H1 (cell line): ENCODE measurements around the gene SRGAP2C. TPM values are rescaled to one million over a fixed set of nuclear protein-coding genes. Genes with fewer than 3 reads are reported as not detected.

Experiments used
- CTCF ChIA-PET: fragments of 300-600 bp; sonication (Branson Sonifier 250); formaldehyde crosslinking; loops from one replicate; lab custom pipeline; 2021; ENCODE audit not compliant: partially characterized antibody; lab: Charles Lee
- POLR2A ChIA-PET: fragments of 300-600 bp; sonication (Branson Sonifier 250); formaldehyde crosslinking; loops from one replicate; lab custom pipeline; 2021; ENCODE audit warnings: inconsistent platforms; ENCODE audit not compliant: partially characterized antibody; lab: Charles Lee
- DNase-seq, 2 experiments: peaks; one replicate each; pipeline versions ENCODE4 v3.0.0 to v3.0.0-alpha.2; 2010 to 2022; ENCODE audit warnings: low spot score in 2 of 2, low read depth in 1 of 2, mixed read lengths in 1 of 2
- FAIRE-seq: peaks from 2 replicates; lab custom pipeline; 2011; peaks lifted over from hg19 to GRCh38; lab: Jason Lieb, UNC
- H2AFZ ChIP-seq: 2 replicates; pipeline ENCODE4 v1.8.1; 2012; ENCODE audit warnings: low read length, inconsistent platforms
- H2AK5ac ChIP-seq: 2 replicates; pipeline ENCODE4 v1.6.1; 2013; ENCODE audit warnings: low read depth, low read length
- H2BK120ac ChIP-seq: replicated peaks from 2 replicates; pipeline ENCODE3; 2013; ENCODE audit warnings: low read depth, low read length, inconsistent platforms
- H2BK12ac ChIP-seq: 2 replicates; pipeline ENCODE4 v1.6.1; 2013; ENCODE audit warnings: low read depth, low read length
- H2BK15ac ChIP-seq: 2 replicates; pipeline ENCODE4 v1.6.1; 2013; ENCODE audit warnings: low read length
- H2BK20ac ChIP-seq: 2 replicates; pipeline ENCODE4 v1.6.1; 2013; ENCODE audit warnings: low read length
- H2BK5ac ChIP-seq: 2 replicates; pipeline ENCODE4 v1.6.1; 2013; ENCODE audit warnings: low read depth, low read length
- H3K14ac ChIP-seq: 2 replicates; pipeline ENCODE4 v1.6.1; 2013; ENCODE audit warnings: inconsistent platforms; ENCODE audit not compliant: insufficient read length
- H3K18ac ChIP-seq: 2 replicates; pipeline ENCODE4 v1.6.1; 2013; ENCODE audit warnings: low read length; ENCODE audit errors: extremely low read depth
- H3K23ac ChIP-seq: 2 replicates; pipeline ENCODE4 v1.6.1; 2013; ENCODE audit warnings: inconsistent platforms; ENCODE audit not compliant: insufficient read length
- H3K23me2 ChIP-seq: 2 replicates; pipeline ENCODE4 v1.6.1; 2013; ENCODE audit warnings: low read depth, low read length
- H3K27ac ChIP-seq: 2 replicates; pipeline ENCODE4 v1.6.1; 2011; ENCODE audit warnings: low read depth, low read length, inconsistent platforms
- H3K27me3 ChIP-seq, 4 experiments: replicated peaks in 1 of 4; 1 replicate in 1 of 4; 2 replicates in 3 of 4; pipeline versions ENCODE4 v1.6.1 to v1.8.1; 2011 to 2013; ENCODE audit warnings: low read length in 3 of 4, mild to moderate bottlenecking in 3 of 4, inconsistent platforms in 2 of 4, mixed read lengths in 2 of 4, moderate library complexity in 1 of 4; ENCODE audit not compliant: control insufficient read depth in 3 of 4, insufficient read depth in 3 of 4; ENCODE audit errors: extremely low read depth in 1 of 4
- H3K36me3 ChIP-seq, 4 experiments: 2 replicates each; pipeline versions ENCODE4 v1.6.1 to v1.8.1; 2011 to 2013; ENCODE audit warnings: mild to moderate bottlenecking in 4 of 4, low read length in 3 of 4, moderate library complexity in 2 of 4, control low read depth in 1 of 4, inconsistent platforms in 1 of 4; ENCODE audit not compliant: insufficient read depth in 4 of 4, control insufficient read depth in 2 of 4
- H3K4ac ChIP-seq: replicated peaks from 2 replicates; pipeline ENCODE3; 2013; ENCODE audit warnings: low read length, low read depth, mixed read lengths, inconsistent platforms; ENCODE audit not compliant: insufficient read length
- H3K4me1 ChIP-seq, 4 experiments: replicated peaks in 1 of 4; 1 replicate in 1 of 4; 2 replicates in 3 of 4; pipeline versions ENCODE4 v1.6.1 to v1.8.1; 2011 to 2013; ENCODE audit warnings: low read length in 3 of 4, inconsistent platforms in 2 of 4, mixed read lengths in 1 of 4; ENCODE audit not compliant: insufficient read depth in 4 of 4, control insufficient read depth in 3 of 4
- H3K4me2 ChIP-seq, 2 experiments: 2 replicates each; pipeline versions ENCODE4 v1.6.1 to v1.8.1; 2011 to 2013; ENCODE audit warnings: low read depth in 2 of 2, low read length in 2 of 2, control low read depth in 1 of 2, inconsistent platforms in 1 of 2, mild to moderate bottlenecking in 1 of 2; ENCODE audit not compliant: insufficient read depth in 1 of 2
- H3K4me3 ChIP-seq, 4 experiments: fragments of 200-600, 300-600 bp in 1 of 4; sonication (generic), shearing (Covaris generic), sonication (Bioruptor Twin) in 1 of 4; 2 replicates each; pipeline versions ENCODE4 v1.5.1 to v1.8.1; 2011 to 2016; ENCODE audit warnings: low read length in 4 of 4, low read depth in 3 of 4, control low read depth in 2 of 4, inconsistent platforms in 2 of 4, mild to moderate bottlenecking in 2 of 4, mixed read lengths in 1 of 4, moderate library complexity in 1 of 4; ENCODE audit not compliant: insufficient read depth in 2 of 4; ENCODE audit errors: extremely low read depth in 1 of 4
- H3K56ac ChIP-seq: replicated peaks from 2 replicates; pipeline ENCODE3; 2013; ENCODE audit warnings: low read depth, mild to moderate bottlenecking, mixed read lengths, low read length, inconsistent platforms; ENCODE audit not compliant: insufficient read length
- H3K79me1 ChIP-seq: 2 replicates; pipeline ENCODE4 v1.6.1; 2013; ENCODE audit warnings: low read depth, low read length, control low read depth
- H3K79me2 ChIP-seq, 2 experiments: 2 replicates each; pipeline versions ENCODE4 v1.6.1 to v1.8.1; 2012 to 2013; ENCODE audit warnings: low read length in 2 of 2, mild to moderate bottlenecking in 2 of 2, inconsistent platforms in 1 of 2; ENCODE audit not compliant: insufficient read depth in 2 of 2, control insufficient read depth in 1 of 2
- H3K9ac ChIP-seq, 4 experiments: replicated peaks in 1 of 4; 1 replicate in 1 of 4; 2 replicates in 3 of 4; pipeline versions ENCODE4 v1.6.1 to v1.8.1; 2011 to 2013; ENCODE audit warnings: low read depth in 3 of 4, low read length in 3 of 4, control low read depth in 2 of 4, mild to moderate bottlenecking in 2 of 4, moderate library complexity in 2 of 4, inconsistent platforms in 1 of 4; ENCODE audit errors: extremely low read depth in 1 of 4
- H3K9me3 ChIP-seq, 2 experiments: 2 replicates each; pipeline versions ENCODE4 v1.6.1 to v1.8.1; 2012 to 2013; ENCODE audit warnings: mild to moderate bottlenecking in 2 of 2, moderate library complexity in 2 of 2, control low read depth in 1 of 2, inconsistent platforms in 1 of 2, low read depth in 1 of 2, low read length in 1 of 2, mixed read lengths in 1 of 2; ENCODE audit not compliant: insufficient read depth in 2 of 2
- H4K20me1 ChIP-seq, 2 experiments: replicated peaks in 1 of 2; 2 replicates each; pipeline versions ENCODE3 to v1.8.1; 2011 to 2013; ENCODE audit warnings: inconsistent platforms in 2 of 2, low read length in 2 of 2, mild to moderate bottlenecking in 1 of 2; ENCODE audit not compliant: insufficient read depth in 2 of 2, control insufficient read depth in 1 of 2
- H4K5ac ChIP-seq: 2 replicates; pipeline ENCODE4 v1.6.1; 2013; ENCODE audit warnings: low read length, low read depth, mixed read lengths, inconsistent platforms; ENCODE audit not compliant: insufficient read length
- H4K8ac ChIP-seq: 2 replicates; pipeline ENCODE4 v1.8.0; 2013; ENCODE audit warnings: mild to moderate bottlenecking, moderate library complexity, low read length, inconsistent platforms; ENCODE audit not compliant: insufficient read depth; ENCODE audit errors: extremely low read depth
- H4K91ac ChIP-seq: replicated peaks from 2 replicates; pipeline ENCODE3; 2013; ENCODE audit warnings: low read length, mixed read lengths, inconsistent platforms; ENCODE audit not compliant: insufficient read length
- ATF2 ChIP-seq: IDR thresholded peaks from 2 replicates; pipeline ENCODE4 v1.6.1; 2012; ENCODE audit warnings: low read length, inconsistent platforms
- BCL11A ChIP-seq, 2 experiments: IDR thresholded peaks; one replicate each; pipeline ENCODE4 v1.6.1; 2011; ENCODE audit warnings: low read depth in 2 of 2, low read length in 2 of 2, mild to moderate bottlenecking in 2 of 2
- EZH2 ChIP-seq: fragments of 200-600 bp; sonication (generic); IDR thresholded peaks from 2 replicates; pipeline ENCODE4 v1.7.1; 2012; ENCODE audit warnings: low read depth, mild to moderate bottlenecking, moderate library complexity, low read length, inconsistent platforms; ENCODE audit not compliant: severe bottlenecking
- KDM1A ChIP-seq: fragments of 200-600, 300-600 bp; sonication (generic); IDR thresholded peaks from 2 replicates; pipeline ENCODE4 v1.7.1; 2016; ENCODE audit warnings: mild to moderate bottlenecking, low read length, borderline replicate concordance
- KDM5A ChIP-seq: fragments of 200-600 bp; IDR thresholded peaks from 2 replicates; pipeline ENCODE4 v1.7.1; 2012; ENCODE audit warnings: mild to moderate bottlenecking, low read length, inconsistent platforms, mixed read lengths
- POLR2A ChIP-seq, 2 experiments: IDR thresholded peaks; 1 replicate in 1 of 2; 2 replicates in 1 of 2; pipeline ENCODE4 v1.6.1; 2011; ENCODE audit warnings: low read depth in 2 of 2, low read length in 2 of 2, mild to moderate bottlenecking in 2 of 2; ENCODE audit errors: control extremely low read depth in 1 of 2
- RAD21 ChIP-seq, 2 experiments: IDR thresholded peaks in 1 of 2; conservative IDR thresholded peaks in 1 of 2; 2 replicates each; pipeline ENCODE4 v1.6.1; 2011; ENCODE audit warnings: low read depth in 2 of 2, low read length in 2 of 2, improper control_type of control experiment in 1 of 2, inconsistent platforms in 1 of 2, mild to moderate bottlenecking in 1 of 2, moderate library complexity in 1 of 2
- SIN3A ChIP-seq, 2 experiments: IDR thresholded peaks in 1 of 2; conservative IDR thresholded peaks in 1 of 2; 2 replicates each; pipeline ENCODE4 v1.6.1; 2011 to 2012; ENCODE audit warnings: low read length in 2 of 2, improper control_type of control experiment in 1 of 2, low read depth in 1 of 2, mild to moderate bottlenecking in 1 of 2
- SIX5 ChIP-seq: IDR thresholded peaks from 2 replicates; pipeline ENCODE4 v1.6.1; 2011; ENCODE audit warnings: mild to moderate bottlenecking, low read depth, low read length
- SP4 ChIP-seq: IDR thresholded peaks from 2 replicates; pipeline ENCODE4 v1.6.1; 2012; ENCODE audit warnings: low read length, inconsistent platforms
- SUZ12 ChIP-seq: fragments of 200-600 bp; sonication (generic); IDR thresholded peaks from 2 replicates; pipeline ENCODE4 v1.6.1; 2012; ENCODE audit warnings: mild to moderate bottlenecking, inconsistent platforms, low read length, moderate library complexity, mixed read lengths
- TBP ChIP-seq: IDR thresholded peaks from 2 replicates; pipeline ENCODE4 v1.6.1; 2011; ENCODE audit warnings: low read depth, low read length, improper control_type of control experiment
- YY1 ChIP-seq: IDR thresholded peaks from 2 replicates; pipeline ENCODE4 v1.6.1; 2011; ENCODE audit warnings: low read depth, mild to moderate bottlenecking, low read length
- ZNF274 ChIP-seq: IDR thresholded peaks from 2 replicates; pipeline ENCODE4 v1.7.0; 2012; ENCODE audit warnings: low read length, borderline replicate concordance; ENCODE audit errors: extremely low read depth
- WGBS, 2 experiments: shearing (Covaris generic) in 1 of 2; methylation state at CpG; one replicate each; pipeline versions ENCODE4 v1.1.6 to v1.1.7; 2013 to 2015; ENCODE audit warnings: low lambda C conversion rate in 2 of 2, mixed read lengths in 2 of 2, inconsistent platforms in 1 of 2, low coverage in 1 of 2, missing lambda C conversion rate in 1 of 2; ENCODE audit not compliant: insufficient replicate concordance in 2 of 2, insufficient coverage in 1 of 2, insufficient read length in 1 of 2; ENCODE audit errors: extremely low coverage in 1 of 2, missing lambda C conversion rate in 1 of 2; 5-methylcytosine and 5-hydroxymethylcytosine counted together
- polyA plus RNA-seq, 7 experiments: library from polyadenylated mRNA; depleted of rRNA in 3 of 7; stranded (reverse) in 5 of 7; unstranded in 2 of 7; fragments of >200 nt in 5 of 7; fragments of 200-250 nt in 2 of 7; gene quantifications; 1 replicate in 5 of 7; 2 replicates in 1 of 7; 4 replicates in 1 of 7; pipeline versions ENCODE4 v1.2.1 to v1.2.3, GENCODE V29; 2011 to 2013; ENCODE audit warnings: missing spikeins in 2 of 7, mixed read lengths in 2 of 7
- total RNA-seq: library from RNA; stranded (reverse); fragmentation: NEBNext Ultra II Directional; extraction: Animal tissue kit (Norgen Biotek cat#: 25700); gene quantifications from 2 replicates; pipeline ENCODE4 v1.2.1, GENCODE V29; 2021

Gene SRGAP2C
- total and polyA plus RNA-seq, 2 of the 8 experiments (the other 6 are each of a cell fraction or from before 2014, with no cell fraction given): 2.5 to 25.2 TPM

GRCh38 chr1:121408354-121408753 lies 223.6 kb downstream of the SRGAP2C start:
- H2BK120ac ChIP-seq: no peak overlapping the region
- no peaks in the 10 kb centered on the region for H4K20me1 ChIP-seq
- H3K79me1 ChIP-seq: no peaks in the 10 kb centered on the region
- H3K4me3 ChIP-seq: no peak overlapping the region
- no peak overlapping the region for H3K4me2 ChIP-seq
- POLR2A ChIA-PET: no interaction called here
- no peaks in the 10 kb centered on the region for H3K79me2 ChIP-seq
- H3K9me3 ChIP-seq: no peaks in the 10 kb centered on the region
- FAIRE-seq: peak; percentile 45
- no peak overlapping the region for H3K23ac ChIP-seq
- H4K8ac ChIP-seq: no peak overlapping the region
- CTCF ChIA-PET: no interaction called here
- no peaks in the 10 kb centered on the region for H3K36me3 ChIP-seq
- WGBS, 2 experiments: 90% methylated on average over 1 of the region's 1 CpG; no CpG with 5 or more reads in 1 of the 2 experiments
- no peak overlapping the region for H2BK5ac ChIP-seq
- H2AFZ ChIP-seq: no peak overlapping the region
- no peak overlapping the region for H2AK5ac ChIP-seq
- no peak overlapping the region for H2BK15ac ChIP-seq
- H3K27me3 ChIP-seq: no peaks in the 10 kb centered on the region
- no peak overlapping the region for H4K5ac ChIP-seq
- H4K91ac ChIP-seq: no peak overlapping the region
- H3K9ac ChIP-seq: no peak overlapping the region
- no peak overlapping the region for H3K18ac ChIP-seq
- no peaks in the 10 kb centered on the region for H3K23me2 ChIP-seq
- H3K14ac ChIP-seq: no peak overlapping the region
- no peak for DNase-seq
- no peak overlapping the region for H3K27ac ChIP-seq
- no peak overlapping the region for H2BK12ac ChIP-seq
- no peaks in the 10 kb centered on the region for H3K4me1 ChIP-seq
- H3K4ac ChIP-seq: no peak overlapping the region
- no peak overlapping the region for H3K56ac ChIP-seq
- no peak overlapping the region for H2BK20ac ChIP-seq
- no peak for TF ChIP-seq ZNF274
- no peak for TF ChIP-seq YY1
- TF ChIP-seq POLR2A (IDR thresholded peaks at IDR 0.05; ENCODE audit: control extremely low read depth in 1 of 2, low read depth in 2 of 2, low read length in 2 of 2): no peak
- TF ChIP-seq SIN3A (conservative IDR thresholded peaks at IDR 0.05 in 1 of 2, IDR thresholded peaks at IDR 0.05 in 1 of 2; ENCODE audit: low read depth in 1 of 2, low read length in 2 of 2): no peak
- no peak for TF ChIP-seq TBP
- no peak for TF ChIP-seq SIX5
- no peak for TF ChIP-seq SUZ12
- no peak for TF ChIP-seq RAD21 (IDR thresholded peaks at IDR 0.05 in 1 of 2, conservative IDR thresholded peaks at IDR 0.05 in 1 of 2; ENCODE audit: low read depth in 2 of 2, low read length in 2 of 2)
- TF ChIP-seq KDM5A: no peak
- no peak for TF ChIP-seq KDM1A
- no peak for TF ChIP-seq EZH2
- TF ChIP-seq SP4: no peak
- TF ChIP-seq ATF2: no peak
- TF ChIP-seq BCL11A (IDR thresholded peaks at IDR 0.05; ENCODE audit: low read depth in 2 of 2, low read length in 2 of 2): no peak
